Amniotic stem cell (primary cell): ENCODE results near the gene FNDC5.

Experiments
- DNase-seq: peaks from one replicate; lab custom pipeline; 2025; lab: John Stamatoyannopoulos, UW

The FNDC5 gene

DNA sequence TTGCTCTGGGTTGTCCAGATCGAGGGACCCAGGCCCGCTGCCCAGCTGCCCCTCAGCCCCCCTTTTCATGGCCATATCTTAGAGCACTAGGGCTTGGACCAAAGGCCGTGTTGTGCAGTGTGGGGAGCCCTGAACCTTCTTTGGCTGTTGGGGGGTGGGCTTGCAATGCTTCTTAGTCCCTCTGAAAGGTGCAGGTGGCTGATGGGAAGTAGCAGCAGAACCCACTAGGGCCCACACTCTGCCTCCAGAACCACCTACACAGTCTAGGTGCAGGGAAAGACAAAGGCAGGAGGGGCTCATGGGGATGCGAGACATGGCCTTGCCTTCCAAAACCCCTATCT, 13.3 kb upstream of the FNDC5 start:
- no peak for DNase-seq

DNA sequence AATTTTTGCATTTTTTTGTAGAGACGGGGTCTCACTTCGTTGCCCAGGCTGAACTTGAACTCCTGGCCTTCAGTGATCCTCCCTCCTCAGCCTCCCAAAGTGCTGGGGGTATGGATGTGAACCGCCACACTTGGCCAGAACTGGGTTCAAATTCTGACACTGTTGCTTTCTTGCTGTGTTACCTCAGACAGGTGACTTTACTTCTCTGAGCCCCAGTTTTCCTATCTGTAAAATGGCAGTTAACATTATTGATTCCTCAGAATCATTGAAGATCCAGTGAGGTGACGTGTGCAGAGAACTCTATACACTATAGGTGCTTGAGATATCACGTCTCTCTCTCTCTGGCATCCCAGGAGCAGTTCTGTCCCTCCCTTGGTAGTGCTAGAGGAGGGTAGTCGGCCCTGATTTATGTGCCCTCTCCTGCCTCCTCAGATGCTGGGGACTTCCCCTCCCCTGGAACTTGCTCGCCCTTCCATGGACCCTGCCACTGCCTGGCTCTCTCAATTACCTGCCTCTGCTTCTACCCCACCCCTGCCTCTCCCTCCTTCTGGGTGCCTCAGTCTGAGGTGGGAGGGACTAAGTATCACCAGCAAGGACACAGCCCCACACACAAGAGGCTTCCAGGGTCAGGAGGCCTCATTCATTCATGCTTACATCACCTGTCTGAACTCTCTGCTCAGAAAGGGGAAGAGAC, 12.8 kb upstream of the FNDC5 start:
- no peak for DNase-seq

DNA sequence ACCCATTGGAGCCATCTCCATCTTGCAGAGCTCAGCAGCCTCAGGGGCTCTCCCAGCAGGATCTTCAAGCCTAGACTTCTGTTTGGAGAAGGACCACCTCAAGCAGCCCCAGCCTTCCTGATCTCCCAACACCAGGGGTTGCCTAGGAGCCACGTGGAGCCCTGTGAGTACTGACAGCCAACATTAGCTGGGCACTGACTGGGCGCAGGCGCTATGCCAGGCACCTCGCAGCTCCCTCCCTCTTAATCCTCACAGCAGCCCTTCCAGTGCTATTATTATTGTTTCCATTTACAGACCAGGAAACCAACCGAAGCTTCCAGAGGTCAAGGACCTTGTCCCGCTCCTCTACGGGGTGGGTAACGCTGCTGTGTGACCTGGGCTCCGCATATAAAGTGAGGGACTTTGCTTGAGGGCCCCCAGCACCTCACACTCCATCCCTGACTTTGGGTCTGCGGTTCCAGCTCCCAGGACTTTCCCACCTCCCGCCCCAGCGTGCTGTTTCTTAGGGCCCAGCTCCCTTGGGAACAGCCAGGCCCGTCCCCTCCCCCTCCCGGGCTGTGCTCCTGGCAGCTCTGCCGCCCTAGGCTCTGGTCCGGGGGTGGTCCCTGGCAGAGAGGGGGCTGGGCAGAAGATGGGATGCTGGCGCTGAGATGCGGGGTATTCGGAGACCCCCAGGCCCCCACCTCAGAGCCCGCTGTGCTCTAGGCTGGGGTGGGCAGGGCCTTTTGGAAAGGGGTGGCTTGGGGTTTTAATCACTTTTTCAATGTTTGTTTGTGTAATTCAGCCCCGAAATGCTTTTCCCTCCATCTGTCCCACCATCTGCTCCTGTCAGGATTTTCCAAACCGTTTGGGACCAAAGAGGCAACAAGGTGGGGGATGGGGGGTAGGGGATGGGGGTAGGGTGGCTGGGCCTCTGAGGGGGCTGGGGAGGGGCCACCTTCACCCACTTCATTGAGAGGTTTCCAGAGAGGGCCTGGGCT, 11.4 kb upstream of the FNDC5 start:
- DNase-seq: no peak

DNA sequence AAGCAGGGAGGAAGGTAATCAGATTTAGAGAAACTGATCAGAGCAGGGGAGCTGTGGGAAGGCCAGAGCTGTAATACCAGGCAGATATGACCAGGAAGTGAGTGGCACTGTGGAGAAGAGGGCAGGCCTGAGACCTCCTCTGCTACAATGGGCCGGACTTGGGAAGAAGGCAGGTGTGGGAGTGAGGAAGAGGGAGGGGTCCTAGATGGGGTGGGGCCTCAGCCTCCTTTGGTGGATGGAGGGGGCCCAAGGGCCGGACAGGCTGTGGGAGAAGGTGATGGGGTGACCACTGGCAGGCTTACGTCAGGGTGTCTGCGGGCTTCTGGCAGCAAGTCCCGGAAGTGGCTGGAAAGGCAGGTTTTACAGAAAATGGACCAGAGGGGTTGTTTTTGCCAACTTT, 10.6 kb upstream of the FNDC5 start:
- DNase-seq: no peak

DNA sequence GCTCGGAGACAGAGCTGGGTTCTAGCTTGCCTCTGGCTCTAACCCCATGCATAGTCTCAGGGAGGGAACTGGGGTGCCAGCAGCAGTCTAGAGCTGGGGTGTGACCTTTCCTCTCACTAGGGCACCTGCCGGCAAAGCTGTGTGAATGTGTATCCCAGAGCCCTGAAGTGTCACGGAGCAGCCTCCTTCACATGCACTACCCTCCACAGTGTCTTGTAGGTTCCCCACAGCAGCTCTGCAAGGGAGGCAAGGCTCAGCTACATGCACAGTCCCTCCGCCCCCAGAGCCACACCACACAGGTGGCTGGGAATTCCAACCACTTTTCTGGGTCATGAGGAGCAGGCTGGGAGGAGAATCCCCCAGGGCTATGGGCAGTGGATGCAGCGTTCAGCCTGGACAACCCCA, 7.9 kb upstream of the FNDC5 start:
- DNase-seq: no peak

DNA sequence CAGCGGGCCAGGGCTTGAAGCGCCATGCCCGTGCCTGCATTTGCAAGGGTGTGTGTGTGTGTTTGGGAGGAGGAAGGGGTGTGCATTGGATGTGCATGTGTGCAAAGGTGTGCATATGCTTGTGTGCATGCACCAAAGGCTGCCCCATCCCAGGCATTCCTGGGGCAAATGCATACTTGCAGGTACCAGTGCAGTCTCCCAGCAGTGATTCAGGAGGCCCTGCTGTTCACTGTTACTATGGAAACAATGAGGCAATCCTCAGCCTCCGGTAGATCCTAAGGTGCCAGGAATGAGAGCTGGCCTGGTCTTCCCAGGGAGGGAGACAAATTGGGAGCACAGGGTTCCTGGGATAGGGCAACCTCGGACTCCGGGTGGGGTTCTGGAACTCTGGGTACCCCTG, 7.5 kb upstream of the FNDC5 start:
- no peak for DNase-seq

DNA sequence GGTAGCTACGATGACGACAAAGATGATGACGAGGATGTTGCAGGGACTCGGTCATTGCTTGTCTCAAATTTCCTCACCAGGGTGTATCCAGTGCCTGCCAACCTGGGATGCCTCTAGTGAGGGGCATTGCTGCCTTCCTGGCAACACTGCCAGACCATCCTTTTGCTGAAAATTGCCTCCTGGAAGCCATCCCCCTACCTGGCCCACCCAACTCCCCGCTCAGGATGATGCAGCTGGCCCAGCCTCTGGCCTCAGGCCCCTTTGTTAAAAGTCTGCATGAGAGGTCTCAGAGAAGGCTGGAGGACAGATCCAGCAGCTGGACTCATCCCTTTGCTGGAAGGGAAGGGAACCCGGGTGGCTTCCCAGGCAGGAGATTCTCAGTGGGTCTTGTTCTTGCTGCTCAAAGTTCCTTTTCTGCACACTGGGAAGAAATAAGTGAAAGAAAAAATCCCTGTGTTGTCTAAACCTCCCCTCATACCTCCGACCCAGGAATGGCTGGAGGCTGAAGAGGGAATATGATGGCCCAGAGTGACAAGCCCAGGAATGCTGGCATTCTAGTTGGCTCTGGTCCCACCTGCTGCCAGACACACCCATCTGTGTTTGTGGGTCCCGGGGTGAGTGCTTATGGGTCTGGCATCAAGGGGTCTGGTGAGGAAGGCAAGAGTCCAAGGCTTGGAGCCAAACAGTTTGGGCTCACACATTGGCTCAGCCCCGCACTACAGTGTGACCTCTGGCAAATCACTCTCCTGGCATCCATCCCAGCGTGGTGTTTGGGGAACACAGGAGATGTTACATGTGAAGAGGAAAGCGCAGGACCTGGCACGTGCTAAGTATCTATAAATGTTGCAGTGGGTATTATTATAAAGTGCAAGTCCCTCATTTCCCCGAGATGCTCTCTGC, 6.7 kb upstream of the FNDC5 start:
- no peak for DNase-seq

DNA sequence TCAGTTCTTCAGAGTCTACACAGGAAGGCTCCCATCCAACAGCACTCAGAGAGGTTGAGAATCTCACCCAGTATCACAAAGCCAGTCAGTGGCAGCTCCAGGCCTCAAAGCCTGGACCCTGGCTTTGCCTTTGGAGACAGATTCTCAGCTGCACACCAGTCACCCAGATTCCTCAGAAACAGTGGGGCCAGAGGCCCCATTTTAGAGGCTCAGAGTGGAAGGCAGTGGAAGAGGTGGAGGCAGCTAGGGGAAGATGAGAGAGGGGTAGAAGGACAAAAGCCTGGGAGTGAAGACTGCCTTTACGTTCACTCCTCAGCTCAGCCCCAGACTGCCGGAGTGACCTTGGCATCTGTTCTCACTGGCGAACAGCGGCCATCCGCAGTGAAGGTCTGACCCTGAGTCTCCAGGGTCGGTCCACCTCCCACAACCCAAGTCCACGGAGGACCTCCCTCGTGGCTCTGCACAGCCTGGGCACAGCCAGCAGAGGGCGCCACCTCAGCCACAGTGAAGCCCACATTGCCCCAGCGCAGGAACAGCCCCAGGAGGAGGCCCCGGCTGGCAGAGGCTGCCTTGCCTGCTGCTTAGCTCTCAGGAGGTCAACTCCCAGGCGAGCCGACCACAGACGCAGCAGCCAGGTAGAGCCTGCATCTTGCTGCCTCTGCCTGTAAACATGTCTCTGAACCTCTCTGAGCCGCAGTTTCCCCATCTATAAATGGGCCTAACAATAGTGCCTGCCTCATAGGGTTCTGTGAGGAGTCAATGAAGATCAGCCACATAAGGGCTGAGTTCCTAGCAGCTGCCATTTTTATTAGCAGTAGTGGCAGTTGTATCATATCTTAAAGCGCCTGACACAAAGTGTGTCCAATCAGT, 5.9 kb upstream of the FNDC5 start:
- DNase-seq: no peak

DNA sequence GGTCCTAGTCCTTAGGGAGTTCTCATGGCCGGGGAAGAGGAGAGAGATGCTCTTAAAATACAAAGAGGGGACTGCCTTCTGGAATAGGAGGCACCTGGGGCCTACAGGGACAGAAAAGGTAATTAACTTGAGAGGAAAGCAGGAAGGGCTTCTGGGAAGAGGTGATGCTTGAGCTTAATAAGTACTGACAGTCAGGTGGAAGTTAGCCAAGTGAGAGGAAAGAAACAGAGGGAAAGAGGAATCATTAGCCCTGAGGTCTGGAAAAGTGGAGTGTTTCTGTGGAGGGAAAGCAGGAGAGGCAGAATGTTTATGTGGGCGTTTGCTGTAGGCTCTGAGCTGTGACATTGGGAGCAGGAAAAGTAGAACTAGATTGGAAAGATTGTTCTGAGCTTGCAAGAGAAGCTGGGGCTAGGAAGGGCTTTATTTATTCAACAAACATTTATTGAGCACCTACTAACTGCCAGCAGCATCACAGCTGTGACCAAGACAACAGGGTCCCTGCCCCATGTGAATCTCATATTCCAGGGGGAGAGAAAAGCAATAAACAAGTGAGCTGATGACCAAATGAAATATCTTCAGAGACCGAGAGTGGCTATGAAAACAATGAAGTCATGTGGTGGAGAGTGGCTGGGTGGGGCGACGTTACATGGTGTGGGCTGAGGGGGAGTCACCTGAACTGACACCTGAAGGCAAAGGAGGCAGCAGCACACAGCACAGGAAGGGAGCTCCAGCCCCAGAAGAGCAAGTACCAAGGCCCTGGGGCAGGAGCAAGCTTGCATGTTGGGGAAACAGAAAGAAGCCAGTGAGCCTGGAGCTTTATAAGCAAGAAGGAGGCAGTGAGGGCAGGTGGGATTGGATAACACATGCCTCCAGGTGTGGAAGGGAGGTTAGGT, 4.4 kb upstream of the FNDC5 start:
- DNase-seq: no peak

DNA sequence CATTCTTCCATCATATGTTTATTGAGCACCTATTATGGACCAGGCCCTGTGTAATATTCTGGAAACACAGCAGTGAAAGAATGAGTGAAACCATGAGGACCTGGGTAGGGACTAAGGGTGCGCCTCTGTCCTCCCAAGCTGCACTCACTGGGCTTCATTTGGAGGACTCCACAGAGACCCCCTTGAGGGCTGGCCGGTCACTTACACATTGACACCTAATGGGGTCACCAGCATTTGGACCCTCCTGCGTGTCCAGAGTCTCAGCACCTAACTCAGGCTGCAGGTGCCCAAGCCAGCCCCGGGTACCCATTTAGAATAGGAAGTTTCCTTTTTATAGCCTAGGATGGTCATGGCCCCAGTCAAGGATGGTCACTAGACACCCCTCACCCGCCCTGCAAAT, 2.8 kb upstream of the FNDC5 start:
- no peak for DNase-seq

DNA sequence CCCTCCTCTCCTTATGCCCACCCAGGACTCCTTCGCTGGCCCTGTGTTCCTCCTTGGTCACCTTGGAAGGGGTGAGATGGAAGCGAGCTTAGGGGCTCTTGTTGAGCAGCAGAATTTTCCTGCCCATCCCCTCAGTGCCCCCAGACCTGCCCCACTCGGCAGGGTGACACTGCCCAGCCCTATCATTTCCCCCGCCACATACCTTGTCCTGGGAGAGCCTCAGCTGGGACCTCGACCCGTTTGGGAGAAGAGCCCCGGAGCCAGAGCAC, 1.4 kb upstream of the FNDC5 start:
- DNase-seq: no peak

DNA sequence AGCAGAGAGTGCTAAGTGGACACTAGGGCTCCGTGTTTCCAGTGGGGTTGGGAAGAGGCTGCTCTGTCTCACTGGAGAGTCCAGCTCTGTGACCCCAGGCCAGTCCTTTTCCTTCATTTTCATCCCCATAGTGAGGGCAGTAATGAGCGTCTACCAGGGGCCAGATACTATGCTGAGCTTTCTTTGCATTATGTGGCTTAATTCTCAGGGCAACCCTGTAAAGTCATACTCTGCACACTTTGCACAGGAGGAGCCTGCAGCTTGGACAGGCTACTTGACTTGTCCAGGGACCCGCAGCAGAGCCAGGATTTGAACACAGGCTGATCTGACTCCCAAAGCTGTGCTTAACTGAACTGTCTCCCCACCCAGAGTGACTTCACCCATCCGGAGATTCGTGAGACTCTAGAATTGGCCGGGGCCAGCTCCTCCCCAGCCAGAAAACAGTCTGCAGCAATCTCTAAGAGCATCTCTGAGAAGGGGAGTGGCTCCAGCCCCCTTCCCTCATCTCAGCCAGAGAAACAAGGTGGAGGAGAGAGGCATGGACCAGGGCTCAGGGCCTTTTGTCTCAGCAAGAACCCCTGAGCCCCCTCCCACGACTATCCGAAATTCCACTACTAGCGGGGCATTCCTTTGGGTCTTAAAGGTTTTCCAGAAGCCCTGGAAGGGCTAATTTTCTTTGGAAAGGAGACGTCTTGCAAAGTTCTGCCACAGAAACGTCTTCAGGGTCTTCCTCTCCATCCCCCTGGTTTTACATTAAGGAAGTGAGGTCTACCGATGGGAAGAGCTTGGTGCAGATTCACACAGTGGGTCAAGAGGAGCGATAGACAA, 866 bp upstream of the FNDC5 start:
- no peak for DNase-seq

DNA sequence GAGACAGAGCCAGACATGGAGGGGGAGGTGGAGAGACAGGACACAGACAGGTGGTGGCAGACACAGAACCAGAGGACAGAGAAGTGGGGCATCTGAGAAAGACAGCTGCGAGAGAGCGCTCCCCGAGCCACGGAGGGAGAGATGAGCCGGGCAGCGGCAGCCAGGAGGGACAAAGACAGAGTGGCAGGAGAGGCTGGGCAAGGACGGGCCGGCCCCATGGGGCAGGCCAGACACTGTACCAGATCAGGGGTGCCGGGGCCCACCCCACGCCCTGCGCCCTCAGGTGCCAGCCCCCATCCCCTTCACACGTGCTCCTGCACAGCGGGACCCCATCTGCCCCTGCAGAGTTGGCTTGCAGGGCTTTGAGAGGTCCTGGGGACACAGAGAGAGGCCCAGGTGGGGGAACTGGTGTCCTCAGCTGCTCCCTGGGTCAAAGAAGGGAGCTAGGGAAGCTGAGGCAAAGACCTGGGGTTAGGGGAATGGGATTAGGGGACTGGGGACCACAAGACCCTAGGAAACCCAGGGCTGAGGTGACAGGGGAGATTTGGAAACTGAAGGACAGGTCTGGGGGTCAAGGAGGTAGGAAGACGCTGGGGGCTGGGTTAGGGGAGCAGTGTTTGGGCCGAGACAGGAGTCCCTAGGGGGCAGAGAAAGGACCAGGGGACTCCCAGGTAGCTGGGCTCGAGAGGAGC, 643 bp downstream of the FNDC5 start:
- DNase-seq: no peak

DNA sequence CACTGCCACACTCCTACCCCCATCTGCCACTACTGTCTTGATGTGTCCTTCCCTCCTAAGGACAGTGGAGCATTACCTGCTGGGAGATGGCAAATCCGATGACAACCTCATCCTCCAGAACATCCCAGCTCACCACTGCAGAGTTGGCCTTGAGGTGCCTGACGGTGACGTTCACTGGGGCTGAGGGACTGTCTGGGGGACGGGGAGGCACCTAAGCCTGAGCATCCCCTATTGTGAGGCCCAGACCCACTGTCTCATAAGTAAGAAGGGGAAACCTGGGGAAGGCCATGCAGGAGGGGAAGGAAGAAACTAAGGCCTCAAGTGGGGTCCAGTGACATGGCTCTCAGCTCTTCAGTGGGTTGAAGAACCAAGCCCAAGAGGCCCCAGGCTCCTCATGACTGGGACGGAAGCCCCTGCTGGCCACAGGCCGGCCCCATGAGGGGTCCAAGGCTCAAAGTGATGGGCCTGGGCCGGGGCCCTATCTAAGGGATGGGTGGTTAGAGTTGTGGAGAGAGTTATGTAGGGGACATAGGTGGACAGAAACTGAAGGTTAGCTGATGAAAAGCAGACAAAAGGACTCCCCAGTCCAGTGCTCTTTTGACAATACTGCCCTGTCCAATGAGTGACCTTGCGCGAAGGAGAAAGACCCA, 1.8 kb downstream of the FNDC5 start:
- DNase-seq: no peak

DNA sequence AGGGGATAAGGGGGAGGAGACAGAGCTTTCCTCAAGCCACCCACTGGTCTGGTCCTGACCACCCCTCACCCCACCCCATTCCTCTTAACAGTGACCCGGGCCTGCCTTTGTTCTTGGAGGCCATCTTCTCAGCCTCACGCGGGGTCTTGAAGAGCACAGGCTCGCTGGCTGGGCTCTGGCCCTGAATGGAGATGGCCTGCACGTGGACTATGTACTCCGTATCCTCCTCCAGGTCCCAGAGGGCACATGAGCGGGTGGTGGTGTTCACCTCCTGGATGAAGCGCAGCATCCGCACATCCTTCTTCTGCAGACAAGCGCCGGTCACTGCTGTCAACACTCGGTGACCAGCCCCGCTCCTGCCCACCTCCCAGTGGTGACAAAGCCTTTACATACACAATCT, 2.6 kb downstream of the FNDC5 start:
- no peak for DNase-seq

DNA sequence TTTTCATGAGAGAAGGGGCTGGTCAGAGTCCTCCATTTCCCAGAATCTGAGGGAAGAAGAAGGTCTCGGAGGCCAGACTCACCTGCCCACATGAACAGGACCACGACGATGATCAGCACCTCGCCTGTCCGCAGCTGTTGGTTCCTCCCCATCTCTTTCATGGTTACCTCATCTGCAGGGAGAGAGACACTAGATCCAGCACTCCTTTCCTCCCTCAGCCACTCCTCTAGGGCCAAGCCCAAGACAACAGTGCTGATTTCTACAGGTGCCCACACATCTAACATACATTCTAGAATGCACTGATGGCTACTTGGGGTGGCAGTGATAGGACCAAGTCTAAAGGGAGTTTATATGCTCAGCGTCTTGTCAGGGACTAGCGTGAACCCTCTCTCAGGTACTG, 3.0 kb downstream of the FNDC5 start:
- DNase-seq: no peak

DNA sequence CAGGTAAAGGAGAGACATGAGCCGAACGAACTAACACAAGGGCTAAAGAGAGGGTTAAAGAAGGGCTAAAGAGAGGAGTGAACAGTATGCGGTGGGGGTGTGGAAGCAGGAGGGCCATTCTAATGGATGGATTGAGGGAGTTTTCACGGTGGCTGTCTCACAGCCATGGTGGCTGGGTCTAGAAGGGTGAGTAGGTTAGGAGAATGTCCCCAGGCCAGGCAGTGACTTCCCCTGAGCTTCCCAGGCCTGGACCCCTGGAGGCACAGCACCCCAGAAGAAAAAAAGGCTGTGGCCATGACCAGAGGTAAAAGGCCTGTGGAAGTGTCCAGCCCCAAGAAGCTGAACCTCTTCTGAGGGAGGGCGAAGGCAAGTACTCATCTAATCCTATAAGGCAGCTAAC, 3.6 kb downstream of the FNDC5 start:
- DNase-seq: no peak

DNA sequence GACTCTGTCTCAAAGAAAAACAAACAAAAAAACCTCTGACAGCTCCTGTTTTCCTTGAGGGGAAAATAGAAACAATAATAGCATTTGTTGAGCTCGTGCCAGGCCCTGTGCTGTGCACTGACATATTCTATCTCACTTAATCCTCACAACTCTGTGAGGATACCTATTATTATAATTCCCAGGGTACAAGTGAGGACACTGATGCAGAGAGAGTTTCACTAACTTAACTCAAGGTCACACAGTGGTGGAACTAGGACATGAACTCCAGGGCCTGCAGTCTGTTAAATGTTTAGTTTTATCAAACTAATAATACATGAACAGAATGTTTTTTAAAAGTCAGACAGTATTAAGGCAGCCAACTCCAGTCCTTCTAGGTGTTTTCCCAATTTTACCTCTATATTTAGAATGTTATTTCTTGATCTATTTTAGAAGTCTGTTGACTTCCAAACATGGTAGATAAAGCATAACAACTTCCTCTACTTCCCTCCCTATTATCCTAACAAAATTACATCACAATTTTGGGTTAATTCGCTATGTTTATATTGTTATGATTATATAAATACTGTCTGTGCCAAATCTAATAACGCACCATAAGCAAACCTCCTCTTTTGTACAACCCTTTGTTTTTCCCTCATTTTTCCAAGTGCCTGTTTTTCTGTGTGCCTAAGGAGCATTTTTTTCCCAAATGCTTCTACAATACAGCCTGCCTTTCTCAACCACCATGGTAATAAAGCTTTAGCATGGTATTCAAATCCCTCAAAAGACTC, 4.9 kb downstream of the FNDC5 start:
- no peak for DNase-seq
